Measurements from ENCODE around the gene SARDH. TPM values are rescaled to one million over a fixed set of nuclear protein-coding genes. Genes with fewer than 3 reads are reported as not detected.

Gene SARDH
- total RNA-seq, 1 experiment from 2014 or later, result 5.3 TPM

- H3K79me2 ChIP-seq (ENCODE audit: insufficient read depth, low read length), result no peaks in the 10 kb centered on the region
- H3K4ac ChIP-seq (ENCODE audit: low read depth, low read length), result no peak overlapping the region
- no peak overlapping the region for H4K8ac ChIP-seq (replicated peaks; ENCODE audit: insufficient read length, low read depth, low read length)
- no peak overlapping the region for H2BK5ac ChIP-seq (ENCODE audit: insufficient read length, low read length)
- no peaks in the 10 kb centered on the region for H3K27me3 ChIP-seq (ENCODE audit: insufficient read depth, low read length)
- H3K18ac ChIP-seq (ENCODE audit: insufficient read length, low read depth, low read length), result no peak overlapping the region
- H3K9me3 Mint-ChIP-seq, result peaks cover 3 to 7% of the 10 kb centered on the region in 2 experiments; a peak in 3 of 5 replicates
- H3K27ac Mint-ChIP-seq, result no peak overlapping the region; a peak in 1 of 7 replicates
- H4K20me1 ChIP-seq (ENCODE audit: control insufficient read depth, insufficient read depth, insufficient read length), result no peaks in the 10 kb centered on the region
- no peak overlapping the region for H3K4me2 ChIP-seq (ENCODE audit: insufficient read depth, insufficient read length, low read length)
- no peaks in the 10 kb centered on the region for H3K9me3 ChIP-seq (ENCODE audit: control insufficient read depth, low read depth, low read length)
- H4K5ac ChIP-seq (ENCODE audit: insufficient read length, low read depth, low read length), result no peak overlapping the region
- H4K91ac ChIP-seq (ENCODE audit: insufficient read length, low read depth, low read length), result no peak overlapping the region
- no peak overlapping the region for H3K14ac ChIP-seq (ENCODE audit: insufficient read depth, low read length)
- H3K79me1 ChIP-seq (ENCODE audit: insufficient read depth, low read depth, low read length, poor library complexity, severe bottlenecking), result no peaks in the 10 kb centered on the region
- no CpG with 5 or more reads among the region's 8 CpGs for WGBS (ENCODE audit: extremely low coverage, insufficient read length, low lambda C conversion rate)
- H2AK5ac ChIP-seq (ENCODE audit: insufficient read length, low read length), result no peak overlapping the region
- H2BK20ac ChIP-seq (ENCODE audit: low read depth, low read length, poor library complexity, severe bottlenecking), result no peak overlapping the region
- no peak overlapping the region for H3K9ac ChIP-seq (ENCODE audit: extremely low read depth, insufficient read length, low read length)
- peaks cover 27% of the 10 kb centered on the region for H3K27me3 Mint-ChIP-seq (ENCODE audit: low read depth)
- H2BK120ac ChIP-seq (ENCODE audit: low read depth, low read length, poor library complexity, severe bottlenecking), result no peak overlapping the region
- H3K56ac ChIP-seq (ENCODE audit: insufficient read length, low read depth, low read length), result no peak overlapping the region
- peak; percentile 100 for TF ChIP-seq CTCF (conservative IDR thresholded peaks at IDR 0.05)
- no peaks in the 10 kb centered on the region for H3K4me1 ChIP-seq (ENCODE audit: insufficient read depth, low read length)
- H2BK15ac ChIP-seq (ENCODE audit: low read depth, low read length), result no peak overlapping the region
- no peak overlapping the region for H3K4me3 Mint-ChIP-seq
- no peak overlapping the region for H3T11ph ChIP-seq (ENCODE audit: low read length)
- H3K36me3 Mint-ChIP-seq (ENCODE audit: insufficient read depth in 1 of 3, low read depth in 3 of 3), result no peaks in the 10 kb centered on the region; a peak in 1 of 7 replicates
- no peak overlapping the region for H3K23ac ChIP-seq (ENCODE audit: insufficient read length, low read depth, low read length)
- H2AFZ ChIP-seq (ENCODE audit: low read length), result no peak overlapping the region
- peaks cover under 1 to 7% of the 10 kb centered on the region in 2 experiments; a peak in 3 of 4 replicates for H3K4me1 Mint-ChIP-seq
- no peak overlapping the region for H3K27ac ChIP-seq (ENCODE audit: insufficient read length, low read depth, low read length)
- no peaks in the 10 kb centered on the region for H3K23me2 ChIP-seq (ENCODE audit: insufficient read length, low read depth, low read length, poor library complexity, severe bottlenecking)
- peak; percentile 96 for DNase-seq
- H2BK12ac ChIP-seq (ENCODE audit: insufficient read length, low read depth, low read length), result no peak overlapping the region
These were observed 4.8 kb upstream of the SARDH start for GRCh38 chr9:133742849-133743444.

Data from H9 (cell line).